ENCODE results near the gene USP36.

DNA sequence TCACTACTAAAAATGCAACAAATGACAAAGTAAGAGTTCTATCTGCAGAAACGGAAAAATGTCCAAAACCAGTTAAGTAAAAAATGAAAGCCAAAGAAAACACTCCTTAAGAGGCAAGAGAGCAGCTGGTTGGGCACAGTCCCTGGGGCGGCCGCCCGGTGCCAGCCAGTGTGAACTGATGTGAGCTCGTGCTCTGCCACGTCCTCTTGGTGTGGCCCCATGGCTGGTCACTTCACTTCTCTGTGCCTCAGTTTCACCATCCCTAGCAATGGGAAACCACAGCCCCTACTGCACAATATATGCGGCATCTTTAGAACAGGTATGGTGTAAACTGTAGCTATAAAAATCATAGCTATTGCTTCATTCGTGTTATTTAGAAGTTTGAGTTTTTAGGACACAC is 21.2 kb downstream of the USP36 start:
- TF ChIP-seq, protein P1, sequence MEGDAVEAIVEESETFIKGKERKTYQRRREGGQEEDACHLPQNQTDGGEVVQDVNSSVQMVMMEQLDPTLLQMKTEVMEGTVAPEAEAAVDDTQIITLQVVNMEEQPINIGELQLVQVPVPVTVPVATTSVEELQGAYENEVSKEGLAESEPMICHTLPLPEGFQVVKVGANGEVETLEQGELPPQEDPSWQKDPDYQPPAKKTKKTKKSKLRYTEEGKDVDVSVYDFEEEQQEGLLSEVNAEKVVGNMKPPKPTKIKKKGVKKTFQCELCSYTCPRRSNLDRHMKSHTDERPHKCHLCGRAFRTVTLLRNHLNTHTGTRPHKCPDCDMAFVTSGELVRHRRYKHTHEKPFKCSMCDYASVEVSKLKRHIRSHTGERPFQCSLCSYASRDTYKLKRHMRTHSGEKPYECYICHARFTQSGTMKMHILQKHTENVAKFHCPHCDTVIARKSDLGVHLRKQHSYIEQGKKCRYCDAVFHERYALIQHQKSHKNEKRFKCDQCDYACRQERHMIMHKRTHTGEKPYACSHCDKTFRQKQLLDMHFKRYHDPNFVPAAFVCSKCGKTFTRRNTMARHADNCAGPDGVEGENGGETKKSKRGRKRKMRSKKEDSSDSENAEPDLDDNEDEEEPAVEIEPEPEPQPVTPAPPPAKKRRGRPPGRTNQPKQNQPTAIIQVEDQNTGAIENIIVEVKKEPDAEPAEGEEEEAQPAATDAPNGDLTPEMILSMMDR (IDR thresholded peaks at IDR 0.05) = no peak
- no peak for TF ChIP-seq POLR2AphosphoS5 (IDR thresholded peaks at IDR 0.05)
- TF ChIP-seq POLR2A (IDR thresholded peaks at IDR 0.05) = no peak

Data from breast epithelium (tissue), 3 donors.